HG03066 (cell line): ENCODE measurements around the gene MLEC.

Experiments used
- ATAC-seq: cut with Tn5 transposase; IDR thresholded peaks from one replicate; pipeline ENCODE4 v1.9.1; 2021; ENCODE audit warnings: low read depth; ENCODE audit not compliant: unreplicated experiment

The MLEC gene

DNA sequence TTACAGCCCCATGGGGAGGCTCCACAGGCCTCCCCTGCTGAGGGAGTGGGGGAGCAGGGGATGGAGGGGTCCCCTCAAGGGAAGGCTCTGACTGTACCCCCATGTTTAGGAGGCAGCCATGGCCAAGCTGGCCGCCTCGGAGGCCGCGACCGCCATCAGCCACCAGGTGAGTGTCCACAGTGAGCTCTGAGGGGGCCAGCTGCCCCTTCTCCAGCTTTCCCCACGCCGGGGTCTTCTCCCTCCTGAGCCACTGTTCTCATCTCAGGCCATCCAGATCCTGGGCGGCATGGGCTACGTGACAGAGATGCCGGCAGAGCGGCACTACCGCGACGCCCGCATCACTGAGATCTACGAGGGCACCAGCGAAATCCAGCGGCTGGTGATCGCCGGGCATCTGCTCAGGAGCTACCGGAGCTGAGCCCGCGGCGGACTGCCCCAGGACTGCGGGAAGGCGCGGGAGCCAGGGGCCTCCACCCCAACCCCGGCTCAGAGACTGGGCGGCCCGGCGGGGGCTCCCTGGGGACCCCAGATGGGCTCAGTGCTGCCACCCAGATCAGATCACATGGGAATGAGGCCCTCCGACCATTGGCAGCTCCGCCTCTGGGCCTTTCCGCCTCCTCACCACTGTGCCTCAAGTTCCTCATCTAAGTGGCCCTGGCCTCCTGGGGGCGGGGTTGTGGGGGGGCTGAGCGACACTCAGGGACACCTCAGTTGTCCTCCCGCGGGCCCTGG is 52.2 kb downstream of the MLEC start:
- no peak for ATAC-seq

- ATAC-seq = no peak
Observed at GRCh38 chr12:120739821-120740613, 53.1 kb downstream of the MLEC start.

DNA sequence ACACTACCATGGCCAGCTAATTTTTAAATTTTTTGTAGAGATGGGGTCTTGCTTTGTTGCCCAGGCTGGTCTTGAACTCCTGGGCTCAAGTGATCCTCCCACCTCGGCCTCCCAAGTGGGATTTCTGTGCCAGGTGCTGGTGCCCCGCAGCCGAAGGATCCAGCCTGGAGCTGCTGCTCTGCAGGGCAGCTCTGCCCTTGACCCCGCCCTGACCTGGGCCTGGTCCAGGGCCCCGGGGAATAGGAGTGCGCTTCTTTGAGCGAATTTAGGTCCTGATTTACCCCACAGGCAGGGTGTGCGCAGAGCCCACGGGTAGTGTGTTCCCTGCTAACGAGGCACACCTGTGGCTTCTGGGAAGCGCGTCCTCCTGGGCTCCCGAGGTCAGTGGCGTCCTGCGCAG is 53.9 kb downstream of the MLEC start:
- ATAC-seq = no peak

- no peak for ATAC-seq
Observed at GRCh38 chr12:120741476-120742421, 54.8 kb downstream of the MLEC start.

GRCh38 chr12:120744922-120745493 is 58.1 kb downstream of the MLEC start:
- ATAC-seq = no peak

GRCh38 chr12:120748242-120748641 is 61.3 kb downstream of the MLEC start:
- no peak for ATAC-seq

GRCh38 chr12:120749256-120749655 is 62.3 kb downstream of the MLEC start:
- no peak for ATAC-seq

DNA sequence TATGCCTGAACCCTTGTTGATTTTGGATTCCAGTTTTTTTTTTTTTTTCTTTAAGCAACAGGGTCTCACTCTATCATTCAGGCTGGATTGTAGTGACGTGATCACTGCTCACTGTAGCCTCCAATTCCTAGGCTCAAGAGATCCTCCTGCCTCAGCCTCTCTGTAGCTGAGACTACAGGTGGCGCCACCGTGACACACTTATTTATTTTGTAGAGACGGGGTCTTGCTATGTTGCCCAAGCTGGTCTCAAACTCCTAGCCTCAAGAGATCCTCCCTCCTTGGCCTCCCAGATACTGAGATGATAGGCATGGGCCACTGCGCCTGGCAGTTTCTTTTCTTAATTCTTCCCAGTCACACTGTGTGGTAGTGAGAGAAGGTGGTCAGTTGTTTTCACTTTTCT is 63.9 kb downstream of the MLEC start:
- no peak for ATAC-seq

GRCh38 chr12:120751389-120751788 is 64.4 kb downstream of the MLEC start:
- no peak for ATAC-seq
